ENCODE measurements around the gene METRN.
"Not testable (repeated sequence)": the region's sequence is repeated elsewhere in the genome, so short reads cannot be mapped to it uniquely, and the experiment has no call there.

Gene METRN

GRCh38 chr16:678209-678857, 36.6 kb upstream of the METRN start:
- DNase-seq: no peak

GRCh38 chr16:678858-679813, 35.8 kb upstream of the METRN start:
- peak; percentile 64 for DNase-seq

- peak; percentile 97 for DNase-seq
Measured at GRCh38 chr16:679814-680624, 34.9 kb upstream of the METRN start, which contains the start of gene STUB1. Gene STUB1, plus strand, starts transcription at chr16:680410. Its CDS starts 116 bp downstream, at chr16:680526.

DNA sequence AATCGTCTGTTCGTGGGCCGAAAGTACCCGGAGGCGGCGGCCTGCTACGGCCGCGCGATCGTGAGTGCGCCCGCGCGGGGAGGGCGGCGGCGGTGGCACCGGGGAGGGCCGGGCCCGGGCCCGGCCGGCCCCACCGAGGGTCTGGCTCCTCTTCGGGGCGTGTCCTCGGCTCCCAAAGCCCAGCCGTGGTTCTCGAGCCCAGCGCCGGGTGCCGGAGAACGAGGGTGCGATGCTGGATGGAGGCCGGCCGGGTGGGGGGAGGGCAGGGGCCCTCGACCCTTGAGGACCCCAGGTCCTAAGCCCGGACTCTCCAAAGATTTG, 34.3 kb upstream of the METRN start:
- no peak for DNase-seq

DNA sequence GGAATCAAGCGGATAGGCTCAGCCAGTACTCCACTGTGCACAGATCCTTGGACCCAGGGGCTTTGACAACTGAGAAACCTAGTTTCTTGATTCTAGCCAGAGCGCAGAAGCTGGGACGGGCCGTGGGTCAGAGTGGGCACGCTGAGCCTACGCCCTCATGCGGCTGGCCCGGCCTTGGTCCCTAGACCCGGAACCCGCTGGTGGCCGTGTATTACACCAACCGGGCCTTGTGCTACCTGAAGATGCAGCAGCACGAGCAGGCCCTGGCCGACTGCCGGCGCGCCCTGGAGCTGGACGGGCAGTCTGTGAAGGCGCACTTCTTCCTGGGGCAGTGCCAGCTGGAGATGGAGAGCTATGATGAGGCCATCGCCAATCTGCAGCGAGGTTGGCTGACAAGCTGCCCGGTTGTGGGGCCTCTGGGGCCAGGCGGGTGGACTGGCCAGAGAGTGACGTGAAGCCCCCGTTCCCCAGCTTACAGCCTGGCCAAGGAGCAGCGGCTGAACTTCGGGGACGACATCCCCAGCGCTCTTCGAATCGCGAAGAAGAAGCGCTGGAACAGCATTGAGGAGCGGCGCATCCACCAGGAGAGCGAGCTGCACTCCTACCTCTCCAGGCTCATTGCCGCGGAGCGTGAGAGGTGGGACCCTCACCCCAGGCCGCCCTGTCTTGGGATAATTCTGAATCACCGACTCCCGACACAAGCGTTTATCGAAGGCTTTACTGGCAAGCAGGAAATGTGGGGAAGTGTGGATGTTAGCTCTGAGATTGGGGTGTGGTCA, 33.8 kb upstream of the METRN start:
- DNase-seq: no peak

DNA sequence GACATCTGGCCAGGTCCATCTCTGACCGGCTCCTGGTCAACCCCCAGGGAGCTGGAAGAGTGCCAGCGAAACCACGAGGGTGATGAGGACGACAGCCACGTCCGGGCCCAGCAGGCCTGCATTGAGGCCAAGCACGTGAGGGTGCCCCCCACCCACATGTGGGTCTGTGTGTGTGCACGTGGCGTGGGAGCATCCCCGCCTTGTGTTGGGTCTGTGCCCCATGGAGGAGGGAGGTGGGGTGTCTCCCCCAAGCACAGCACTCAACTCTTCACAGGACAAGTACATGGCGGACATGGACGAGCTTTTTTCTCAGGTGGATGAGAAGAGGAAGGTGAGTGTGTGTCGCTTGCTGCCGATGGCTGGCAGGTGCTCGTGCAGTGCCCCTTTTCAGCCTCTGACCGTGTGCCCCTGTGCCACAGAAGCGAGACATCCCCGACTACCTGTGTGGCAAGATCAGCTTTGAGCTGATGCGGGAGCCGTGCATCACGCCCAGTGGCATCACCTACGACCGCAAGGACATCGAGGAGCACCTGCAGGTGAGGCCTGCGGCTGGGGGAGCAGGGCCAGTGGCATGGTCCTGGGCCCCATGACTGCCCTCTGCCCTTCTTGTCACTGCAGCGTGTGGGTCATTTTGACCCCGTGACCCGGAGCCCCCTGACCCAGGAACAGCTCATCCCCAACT, 33.0 kb upstream of the METRN start:
- DNase-seq: no peak

- DNase-seq: no peak
Measured at GRCh38 chr16:682493-683395, 32.2 kb upstream of the METRN start.

- no peak for DNase-seq
Measured at GRCh38 chr16:683396-684070, 31.4 kb upstream of the METRN start.

DNA sequence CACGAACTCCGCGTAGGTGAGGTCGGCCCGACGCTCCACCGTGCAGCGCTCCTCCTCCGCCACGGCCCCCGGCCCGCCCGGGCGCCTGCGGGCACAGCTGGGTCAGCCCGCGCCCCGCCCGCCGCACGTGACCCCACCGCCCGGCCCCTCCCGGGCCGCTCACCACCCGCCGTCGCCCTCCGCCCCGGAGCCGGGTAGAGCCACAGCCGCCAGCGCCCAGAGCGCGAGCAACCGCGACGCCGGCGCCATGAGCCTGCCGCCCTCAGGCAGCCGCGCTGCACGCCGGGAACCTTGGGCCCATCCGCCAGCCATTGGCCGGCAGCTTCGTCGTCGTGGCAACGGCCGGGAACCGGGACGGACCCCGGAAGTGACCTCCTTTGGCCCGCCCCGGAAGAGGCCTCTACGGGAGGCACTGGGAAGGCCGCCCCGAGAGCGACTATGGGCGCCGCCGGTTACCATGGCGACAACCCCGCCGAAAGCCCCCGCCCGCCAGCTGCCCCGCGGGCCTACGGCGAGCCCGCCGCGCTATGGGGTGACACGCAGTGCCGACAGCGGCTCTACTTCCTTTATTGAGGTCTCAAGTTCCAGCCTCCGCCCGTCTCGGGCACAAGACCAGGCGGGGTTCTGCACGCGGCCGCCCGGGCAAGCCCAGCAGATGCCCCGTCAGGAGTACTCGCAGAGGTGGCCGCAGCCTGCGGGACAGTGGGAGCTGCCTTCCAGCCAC, 30.7 kb upstream of the METRN start, which contains the start of gene JMJD8:
Gene JMJD8, minus strand, starts transcription at position 264 of the 724 bp plus-strand sequence. Its CDS starts 15 bp downstream, at position 249.
- DNase-seq: peak; percentile 98

DNA sequence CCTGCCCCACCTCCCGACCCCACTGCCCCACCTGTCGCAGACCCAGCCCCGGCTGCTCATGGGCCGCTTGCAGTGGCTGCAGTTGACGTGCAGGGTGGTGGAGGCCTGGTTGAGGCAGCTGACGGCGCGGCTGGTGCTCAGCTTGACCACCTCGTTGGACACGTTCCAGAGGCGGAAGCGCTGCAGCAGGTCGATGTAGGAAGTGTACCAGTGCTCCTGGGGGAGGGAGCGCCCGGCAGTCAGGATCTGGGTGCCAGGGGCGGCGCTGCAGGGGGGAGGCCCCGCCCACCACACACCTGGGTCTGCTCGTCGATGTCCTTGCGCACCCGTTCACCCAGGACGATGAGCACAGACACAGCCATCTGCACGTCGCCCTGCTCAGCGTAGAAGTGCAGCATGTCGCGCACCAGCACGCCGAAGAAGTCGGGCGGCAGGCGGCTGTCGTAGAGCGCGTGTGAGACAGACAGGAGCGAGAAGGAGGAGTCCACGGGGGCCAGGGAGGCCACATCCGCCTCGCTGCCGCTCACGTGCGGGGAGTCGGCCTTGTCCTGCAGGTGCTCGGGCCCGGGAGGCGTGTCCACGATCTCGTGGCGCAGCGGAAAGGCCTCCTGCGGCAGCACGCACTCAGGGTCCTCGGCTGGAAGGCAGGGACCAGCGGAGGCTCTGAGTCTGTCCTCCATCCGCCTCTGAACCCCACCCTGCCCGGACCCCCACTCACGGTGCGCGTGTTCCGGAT, 29.8 kb upstream of the METRN start:
- no peak for DNase-seq

- DNase-seq: no peak
Measured at GRCh38 chr16:685967-686366, 29.0 kb upstream of the METRN start.

DNA sequence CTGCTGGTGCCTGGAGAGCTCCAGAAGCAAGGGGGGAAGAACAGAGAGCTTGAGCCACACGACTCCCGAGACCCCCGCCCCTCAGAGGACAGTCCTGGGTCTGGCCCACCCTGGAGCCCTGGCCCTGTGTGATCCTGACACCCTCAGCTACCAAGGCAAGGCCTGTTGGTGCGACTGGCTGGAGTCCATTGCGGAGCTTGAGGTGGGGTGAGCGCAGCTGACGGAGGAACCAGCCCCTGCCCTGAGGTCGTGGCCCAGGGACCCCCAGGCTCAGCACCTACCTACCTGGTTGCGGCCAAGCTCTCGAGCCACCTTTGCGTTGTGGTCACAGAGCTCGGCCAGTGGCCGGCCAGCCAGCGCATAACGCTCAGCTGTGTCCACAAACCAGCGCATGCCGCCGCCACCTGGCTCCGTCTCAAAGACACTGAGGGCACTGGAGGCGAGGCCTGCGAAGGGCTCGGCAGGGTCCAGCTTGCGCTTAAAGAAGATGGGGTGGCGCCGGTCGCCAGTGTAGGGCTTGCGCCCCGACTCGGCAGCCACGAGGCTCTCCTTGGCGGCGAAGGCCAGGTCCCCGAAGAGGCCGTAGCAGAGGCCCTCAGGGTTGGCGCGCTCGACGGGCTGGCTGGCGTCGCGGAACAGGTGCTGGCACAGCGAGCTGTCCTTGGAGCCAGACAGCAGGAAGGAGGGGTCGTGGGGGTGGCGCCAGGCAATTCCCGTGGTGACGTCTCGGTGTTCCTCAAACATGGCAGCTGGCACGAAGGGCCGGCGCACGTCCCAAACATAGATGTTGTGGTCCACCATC, 28.3 kb upstream of the METRN start:
- no peak for DNase-seq

- DNase-seq: no peak
Measured at GRCh38 chr16:687499-687898, 27.4 kb upstream of the METRN start.

GRCh38 chr16:689175-689897, 25.6 kb upstream of the METRN start:
- DNase-seq: no peak

DNA sequence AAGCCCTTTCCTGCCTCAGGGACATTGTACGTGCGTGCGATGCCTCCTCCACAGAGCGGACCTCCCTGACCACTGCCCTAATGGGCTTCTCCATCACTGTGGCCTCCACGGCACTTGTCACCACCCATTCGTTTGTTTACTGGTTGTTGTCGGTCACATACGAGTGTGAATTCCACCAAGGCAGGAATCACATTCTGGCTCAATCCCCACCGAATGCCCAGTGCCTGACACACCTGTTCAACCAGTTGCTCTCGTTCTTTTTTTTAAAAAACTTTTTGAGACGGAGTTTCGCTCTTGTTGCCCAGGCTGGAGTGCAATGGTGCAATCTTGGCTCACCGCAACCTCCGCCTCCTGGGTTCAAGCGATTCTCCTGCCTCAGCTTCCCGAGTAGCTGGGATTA, 23.7 kb upstream of the METRN start:
- DNase-seq: not testable (repeated sequence)

- no peak for DNase-seq
Measured at GRCh38 chr16:692356-693108, 22.4 kb upstream of the METRN start.

Measured in CD4-positive, alpha-beta T cell treated with Interleukin-17A for 4 hours (primary cell).